Measurements from ENCODE around the gene SBF2. TPM values are rescaled to one million over a fixed set of nuclear protein-coding genes. Genes with fewer than 3 reads are reported as not detected.
A peak's percentile ranks its signal among the peaks of the same experiment; 100 is the strongest.

Gene SBF2
- total and polyA plus RNA-seq, 2 of the 13 experiments (the other 11 are each of a cell fraction or from before 2014, with no cell fraction given), result 24.0 to 45.8 TPM

GRCh38 chr11:10293423-10294289, at the start of gene SBF2 (continued):
- TF ChIP-seq SATB2 (CRISPR knock-in tag; IDR thresholded peaks at IDR 0.05) (no peak), ZNF451 (CRISPR knock-in tag; IDR thresholded peaks at IDR 0.05) (no peak; the same call in 1 of the 2 replicates), PRDM15 (CRISPR knock-in tag; IDR thresholded peaks at IDR 0.05) (no peak), ETV5 (CRISPR knock-in tag; IDR thresholded peaks at IDR 0.05; ENCODE audit: borderline replicate concordance) (peak; percentile 67; the same call in 1 of the 2 replicates), ZNF775 (CRISPR knock-in tag; IDR thresholded peaks at IDR 0.05; ENCODE audit: borderline replicate concordance) (no peak), SP2 (CRISPR knock-in tag; IDR thresholded peaks at IDR 0.05) (no peak), ZFYVE20 (CRISPR knock-in tag; IDR thresholded peaks at IDR 0.05; ENCODE audit: borderline replicate concordance, low read depth) (no peak), ZNF274 (CRISPR knock-in tag; IDR thresholded peaks at IDR 0.05) (no peak), ZNF777 (CRISPR knock-in tag; IDR thresholded peaks at IDR 0.05) (peak; percentile 97), BATF2 (CRISPR knock-in tag; IDR thresholded peaks at IDR 0.05) (no peak), CEBPZ (IDR thresholded peaks at IDR 0.05; ENCODE audit: low read length) (no peak), CTCF (CRISPR knock-in tag; IDR thresholded peaks at IDR 0.05) (no peak; the same call in 1 of the 2 replicates), ZNF17 (CRISPR knock-in tag; IDR thresholded peaks at IDR 0.05) (no peak), KLF13 (CRISPR knock-in tag; IDR thresholded peaks at IDR 0.05) (no peak), SIX1 (CRISPR knock-in tag; IDR thresholded peaks at IDR 0.05; ENCODE audit: borderline replicate concordance) (no peak), REPIN1 (CRISPR knock-in tag; IDR thresholded peaks at IDR 0.05; ENCODE audit: borderline replicate concordance, low read depth) (peak; percentile 25; the same call in 1 of the 2 replicates), HOXA7 (CRISPR knock-in tag; IDR thresholded peaks at IDR 0.05) (no peak), NCOA5 (CRISPR knock-in tag; IDR thresholded peaks at IDR 0.05) (no peak), KLF6 (CRISPR knock-in tag; IDR thresholded peaks at IDR 0.05) (peak; percentile 80), ZNF382 (CRISPR knock-in tag; IDR thresholded peaks at IDR 0.05; ENCODE audit: borderline replicate concordance) (no peak)
